Stimulated activated CD4-positive, alpha-beta T cell treated with anti-CD3 and anti-CD28 coated beads, Interleukin-12 subunit alpha, Interleukin-12 subunit beta, amount 100 ng/mL, for 4 hours (primary cell): ENCODE results near the gene INS.

Source experiments
- DNase-seq: peaks from one replicate; pipeline ENCODE4 v3.0.0-alpha.2; 2020

INS gene

GRCh38 chr11:2164081-2164480 is 3.1 kb upstream of the INS start:
- DNase-seq, result no peak

DNA sequence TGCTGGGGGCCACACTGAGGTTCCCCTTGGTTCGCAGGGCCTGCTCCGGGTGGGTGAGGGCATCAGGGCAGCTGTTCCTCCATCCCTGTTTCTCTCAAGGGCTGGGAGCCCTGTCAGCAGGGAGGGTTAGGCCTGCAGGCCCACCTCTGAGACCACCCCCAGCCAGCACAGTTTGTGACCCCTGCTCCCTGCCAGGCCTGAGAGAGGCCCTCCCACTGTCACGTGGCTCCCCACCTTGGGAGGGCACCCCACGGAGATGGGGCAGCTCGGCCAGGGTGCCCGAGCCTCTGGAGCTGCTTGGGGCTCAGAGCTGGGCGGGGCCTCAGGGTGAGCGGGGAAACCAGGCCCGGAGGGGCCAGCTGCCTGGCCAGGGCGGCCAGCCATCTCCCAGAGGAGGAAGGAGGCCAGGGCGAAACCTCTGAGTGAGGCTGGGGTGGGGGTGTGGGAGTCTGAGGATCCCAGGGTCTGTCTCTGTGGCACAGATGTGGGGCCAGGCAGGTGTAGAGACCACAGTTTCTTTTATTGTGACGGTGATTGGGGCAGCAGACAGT is 2.5 kb upstream of the INS start:
- no peak for DNase-seq

GRCh38 chr11:2159536-2160413 is 1.2 kb downstream of the INS start:
- DNase-seq, result no peak

DNA sequence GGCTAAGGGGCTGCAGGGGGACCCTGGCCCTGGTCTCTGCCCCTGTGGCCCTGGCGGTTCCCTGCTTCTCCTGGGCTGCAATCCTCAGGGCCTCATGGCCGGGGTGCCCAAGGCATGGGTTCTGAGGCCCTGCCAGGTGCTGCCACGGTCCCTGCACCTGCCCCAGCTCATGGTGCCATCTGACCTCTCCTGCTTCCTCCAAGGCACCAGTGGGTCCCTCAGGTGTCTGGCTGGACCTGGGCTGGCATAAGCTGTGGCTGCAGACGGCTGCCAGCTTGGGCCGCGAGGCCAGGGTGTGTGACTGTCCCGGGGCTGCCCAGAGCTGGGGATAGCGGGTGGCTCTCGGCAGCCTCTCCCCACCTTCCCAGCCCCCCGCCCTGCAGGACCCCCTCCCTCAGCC is 2.0 kb downstream of the INS start:
- DNase-seq, result no peak

- DNase-seq, result no peak
Observed at GRCh38 chr11:2158296-2158737, 2.7 kb downstream of the INS start.

DNA sequence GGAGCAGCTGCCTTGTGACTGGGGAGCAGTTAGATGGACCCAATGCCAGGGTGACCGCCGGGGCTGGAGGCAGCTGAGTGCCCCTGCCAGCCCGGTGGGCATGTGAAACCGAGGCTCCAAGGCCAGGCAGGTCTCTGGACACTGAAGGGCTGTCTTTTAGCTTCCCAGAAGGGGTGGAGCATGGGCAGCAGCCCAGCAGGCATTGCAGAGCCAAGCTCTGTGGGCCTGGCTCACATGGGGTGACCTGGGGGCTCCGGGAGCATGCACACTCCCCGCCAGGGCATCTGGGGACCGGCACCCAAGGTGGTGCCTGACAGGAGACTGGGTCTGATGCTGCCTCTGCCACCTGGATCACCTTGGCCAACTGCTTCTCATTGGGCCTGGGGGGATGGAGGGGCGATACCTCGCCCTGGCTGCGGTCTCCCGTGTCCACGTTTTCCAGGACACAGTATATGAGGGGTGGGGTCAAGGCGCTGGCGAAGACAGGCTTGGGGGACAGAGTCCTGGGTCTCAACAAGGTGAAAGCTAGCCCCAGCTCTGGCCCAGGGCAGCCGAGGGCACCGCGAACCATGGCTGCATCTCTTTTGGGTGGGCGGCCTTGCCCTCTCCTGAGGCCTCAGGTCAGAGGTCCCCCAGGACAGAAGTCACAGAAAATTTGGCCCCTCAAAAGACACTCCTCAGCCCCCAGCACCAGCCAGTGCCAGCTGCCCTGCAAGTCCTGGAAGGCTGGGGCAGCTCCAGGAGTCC is 3.5 kb downstream of the INS start:
- no peak for DNase-seq

GRCh38 chr11:2156416-2157182 is 4.4 kb downstream of the INS start:
- DNase-seq, result peak; percentile 53

DNA sequence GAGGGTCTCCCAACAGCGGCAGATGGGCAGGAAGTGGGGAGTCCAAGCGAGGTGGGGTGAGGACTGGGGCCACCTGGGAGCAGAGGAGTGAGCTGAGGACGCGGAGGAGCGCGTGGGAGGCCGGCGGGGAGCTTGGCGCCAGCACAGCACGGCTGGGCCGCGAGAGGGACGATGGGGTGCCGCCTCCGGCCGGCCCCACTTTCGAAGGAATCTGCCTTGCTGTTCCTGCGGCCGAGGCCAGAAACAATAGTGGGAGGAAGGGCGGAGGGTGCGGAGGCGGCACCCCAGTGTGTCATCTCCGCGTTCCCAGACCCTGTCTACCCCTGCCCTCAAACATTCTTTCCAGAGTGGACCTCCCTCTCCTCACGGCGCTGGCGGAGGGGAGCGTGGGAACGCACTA is 5.5 kb downstream of the INS start:
- no peak for DNase-seq

GRCh38 chr11:2154889-2155288 is 6.1 kb downstream of the INS start:
- DNase-seq, result no peak

DNA sequence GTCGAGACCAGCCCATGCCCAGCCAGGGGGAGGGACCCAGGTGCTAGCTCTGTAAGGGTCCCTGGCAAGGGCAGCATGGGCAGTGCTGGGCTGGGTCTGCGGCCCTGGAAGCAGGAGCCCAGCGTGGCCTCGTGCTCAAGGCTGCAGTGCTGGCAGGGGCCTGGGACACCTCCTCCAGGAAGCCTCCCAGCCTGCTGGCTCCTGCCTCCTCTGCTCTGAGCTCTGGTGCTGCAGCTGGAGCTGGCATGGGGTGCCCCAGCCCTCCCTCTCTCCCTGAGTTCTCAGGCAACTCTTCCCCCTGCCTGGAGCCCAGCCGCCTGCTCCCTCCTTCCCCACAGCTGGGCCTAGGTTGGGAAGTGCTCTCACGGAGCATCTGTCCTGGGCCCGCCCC is 6.8 kb downstream of the INS start:
- DNase-seq, result no peak

DNA sequence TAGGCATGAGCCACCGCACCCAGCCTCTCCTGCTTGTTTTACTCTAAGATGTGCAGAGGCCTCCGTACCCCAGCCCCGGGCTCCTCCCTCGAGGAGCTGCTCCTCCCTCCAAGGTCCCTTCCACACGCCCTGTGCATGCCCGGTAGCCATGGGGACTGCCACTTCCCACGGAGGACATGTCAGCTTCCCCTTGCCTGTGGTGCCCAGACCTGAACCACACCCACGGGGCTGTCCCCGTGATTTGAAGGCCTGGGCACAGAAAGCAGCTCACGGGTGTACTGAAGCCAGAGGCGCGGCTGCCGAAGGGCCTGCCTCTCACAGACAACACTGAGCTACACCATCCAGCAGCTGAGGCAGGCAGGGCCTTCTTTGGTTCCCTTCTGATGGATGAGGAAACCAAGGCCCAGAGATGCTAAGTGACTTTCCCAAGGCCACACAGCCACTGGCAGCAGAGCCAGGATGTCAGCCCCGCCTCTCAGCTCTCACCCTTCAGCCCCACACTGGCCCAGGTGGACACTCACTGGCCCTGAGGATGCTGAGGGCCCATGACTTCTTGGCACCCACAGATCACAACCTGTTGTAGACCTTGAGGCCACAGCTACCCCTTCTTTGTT is 7.3 kb downstream of the INS start:
- no peak for DNase-seq

- DNase-seq, result peak; percentile 74
Observed at GRCh38 chr11:2151500-2152257, 9.3 kb downstream of the INS start.

DNA sequence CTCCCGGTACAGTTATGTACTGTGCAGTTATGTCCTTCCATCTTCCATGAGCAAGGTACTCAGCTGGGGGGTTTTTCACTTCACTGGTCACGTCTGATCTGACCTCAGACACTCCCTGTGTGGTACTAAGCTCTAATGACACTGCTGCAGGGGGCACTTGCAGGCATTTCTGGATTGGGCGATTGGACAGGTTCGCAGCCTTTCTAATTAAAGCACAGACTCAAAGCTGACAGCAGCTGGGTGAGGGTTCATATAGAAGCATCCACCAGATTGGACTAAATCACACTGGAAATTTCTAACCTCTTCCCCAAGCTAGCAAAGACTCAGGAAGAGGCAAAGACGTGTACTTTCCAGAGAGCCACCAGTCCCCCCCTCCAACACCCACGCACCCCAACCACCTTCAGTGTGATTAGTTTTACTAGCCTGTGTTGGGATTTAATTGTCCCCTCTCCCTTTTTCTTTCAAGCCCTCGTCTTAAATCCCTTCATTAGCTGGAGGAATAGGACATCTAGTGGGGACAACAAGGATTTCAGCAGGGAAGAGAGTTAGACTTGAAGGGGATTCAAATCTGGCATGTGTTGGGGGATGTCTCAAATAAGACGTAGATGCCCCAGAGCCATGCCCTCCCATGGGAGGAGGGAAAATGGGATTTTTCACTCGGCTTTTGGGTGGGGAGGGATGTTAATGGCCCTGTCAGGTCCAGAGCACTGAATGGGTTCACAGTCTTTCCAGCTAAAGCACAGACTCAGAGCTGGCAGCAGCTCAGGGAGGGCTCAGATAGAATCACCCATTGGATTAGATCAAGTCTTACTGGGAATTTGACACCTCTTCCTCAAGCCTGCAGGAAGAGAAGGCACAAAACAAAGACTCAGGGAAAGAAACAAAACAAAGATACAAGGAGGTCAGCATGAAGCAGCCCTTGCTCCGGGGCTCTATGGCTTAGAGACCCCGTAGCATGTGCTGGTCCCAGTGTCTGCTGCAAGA is 10.9 kb downstream of the INS start:
- DNase-seq, result no peak

- no peak for DNase-seq
Observed at GRCh38 chr11:2149460-2149859, 11.5 kb downstream of the INS start.

DNA sequence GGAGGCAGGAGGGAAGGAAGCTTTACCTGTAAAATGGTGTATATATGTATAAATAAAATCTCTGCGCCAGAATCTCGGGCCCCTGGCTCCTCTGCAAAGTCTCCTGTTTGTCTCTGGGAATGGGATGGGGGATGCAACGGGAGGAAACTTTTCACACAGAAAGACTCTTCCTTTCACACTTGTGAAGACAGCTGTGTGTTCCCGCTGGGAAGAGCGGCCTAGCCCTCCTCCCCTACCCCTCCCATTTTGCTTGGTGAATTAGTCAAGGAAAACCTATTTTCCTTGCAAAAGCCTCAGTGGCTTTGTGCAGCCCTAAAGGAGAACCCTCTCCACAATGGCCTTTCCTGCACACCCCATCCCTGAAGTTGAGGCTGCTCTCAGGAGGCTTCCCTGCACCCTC is 12.4 kb downstream of the INS start:
- DNase-seq, result no peak

- DNase-seq, result no peak
Observed at GRCh38 chr11:2147391-2147790, 13.6 kb downstream of the INS start.

GRCh38 chr11:2146051-2146450 is 15.0 kb downstream of the INS start:
- DNase-seq, result no peak

DNA sequence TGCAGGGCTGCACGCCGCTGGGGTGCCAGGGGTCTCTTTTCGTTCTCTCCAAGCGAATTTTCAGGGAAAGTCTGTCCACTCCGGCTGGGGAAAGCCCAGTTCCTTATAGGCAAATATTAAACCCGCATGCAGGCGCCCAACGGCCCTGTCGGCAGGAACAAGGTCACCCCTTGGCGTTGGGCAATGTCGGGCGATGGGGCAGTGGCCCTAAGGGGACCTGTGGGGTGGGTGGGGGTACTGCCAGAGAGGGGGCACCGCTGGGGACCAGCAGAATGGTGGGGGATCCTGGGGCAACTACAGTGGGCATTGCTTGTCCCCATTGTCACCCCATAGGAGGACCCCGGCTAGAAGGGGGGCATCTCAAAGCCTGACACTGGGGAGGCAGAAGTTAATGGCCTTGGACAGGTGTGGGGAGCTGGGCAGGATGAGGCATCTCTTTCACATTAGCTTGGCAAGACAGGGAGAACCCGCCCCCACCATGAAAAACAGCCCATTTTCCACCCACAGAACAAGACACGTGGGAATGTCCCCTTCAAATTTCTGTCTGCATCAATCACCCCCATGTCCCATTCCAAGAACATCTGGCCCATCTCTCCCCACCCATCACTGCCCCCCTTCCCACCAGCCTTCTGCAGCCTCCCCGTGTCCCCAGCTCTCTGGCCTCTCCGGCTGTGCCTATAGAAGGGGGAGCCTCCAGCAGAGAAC is 16.3 kb downstream of the INS start:
- DNase-seq, result no peak

GRCh38 chr11:2143799-2144543 is 17.0 kb downstream of the INS start:
- DNase-seq, result no peak
